GM12878 (cell line): Measurements from ENCODE around the gene NKRF. TPM values are rescaled to one million over a fixed set of nuclear protein-coding genes. Genes with fewer than 3 reads are reported as not detected.

ENCODE experiments used
- ATAC-seq: fragments of 200-7000 bp; cut with Tn5 transposase; 3 replicates; pipeline ENCODE4 v1.9.1; 2020; ENCODE audit warnings: mild to moderate bottlenecking, moderate library complexity
- BruUV-seq: library from RNA; stranded (reverse); fragments of 400-500 nt; replicated peaks from 2 replicates; lab custom pipeline; 2021; lab: Mats Ljungman, UMichigan
- CTCF ChIA-PET: fragments of 300-600 bp; sonication (Branson Sonifier 250); formaldehyde crosslinking; extraction: SDS; loops from one replicate; lab custom pipeline; 2021; ENCODE audit warnings: inconsistent platforms; lab: Yijun Ruan, JAX
- POLR2A ChIA-PET: fragments of 350-600 bp; formaldehyde crosslinking; extraction: SDS; loops from one replicate; lab custom pipeline; 2021; ENCODE audit warnings: inconsistent platforms; lab: Charles Lee
- RAD21 ChIA-PET: fragments of 300-600 bp; sonication (Branson Sonifier 250); formaldehyde crosslinking; loops from one replicate; lab custom pipeline; 2023; ENCODE audit warnings: antibody characterized with exemption; ENCODE audit not compliant: unreplicated experiment; lab: Charles Lee
- SMC1A ChIA-PET: fragments of 300-600 bp; sonication (Branson Sonifier 250); formaldehyde crosslinking; loops from one replicate; lab custom pipeline; 2023; ENCODE audit not compliant: unreplicated experiment, uncharacterized antibody; lab: Charles Lee
- DNase-seq: peaks from one replicate; pipeline ENCODE4 v3.0.0-alpha.2; 2011; ENCODE audit warnings: low read depth, low spot score
- FAIRE-seq: peaks from 3 replicates; lab custom pipeline; 2011; peaks lifted over from hg19 to GRCh38; lab: Jason Lieb, UNC
- H2AFZ ChIP-seq: 2 replicates; pipeline ENCODE4 v1.6.0; 2011; ENCODE audit warnings: low read depth, low read length, control low read depth; ENCODE audit not compliant: control insufficient read depth
- H3K27ac ChIP-seq: 2 replicates; pipeline ENCODE4 v1.5.1; 2011; ENCODE audit warnings: control low read depth; ENCODE audit not compliant: control insufficient read depth, insufficient read depth
- H3K27me3 ChIP-seq, 2 experiments: replicated peaks in 1 of 2; 2 replicates each; pipeline versions ENCODE4 v1.6.0 to v1.6.1; 2011; ENCODE audit warnings: low read length in 1 of 2; ENCODE audit not compliant: control insufficient read depth in 2 of 2, insufficient read depth in 2 of 2
- H3K36me3 ChIP-seq, 2 experiments: 2 replicates each; pipeline ENCODE4 v1.5.1; 2011; ENCODE audit warnings: low read length in 1 of 2; ENCODE audit not compliant: control insufficient read depth in 2 of 2, insufficient read depth in 2 of 2
- H3K4me1 ChIP-seq: 2 replicates; pipeline ENCODE4 v1.6.1; 2011; ENCODE audit warnings: mild to moderate bottlenecking, low read length, moderate library complexity, mixed read lengths; ENCODE audit not compliant: control insufficient read depth, insufficient read depth
- H3K4me2 ChIP-seq: 2 replicates; pipeline ENCODE4 v1.6.0; 2011; ENCODE audit warnings: control low read depth; ENCODE audit not compliant: control insufficient read depth, insufficient read depth
- H3K4me3 ChIP-seq: fragments of 200-600 bp; sonication (generic); 2 replicates; pipeline ENCODE4 v1.5.1; 2016
- H3K79me2 ChIP-seq: 2 replicates; pipeline ENCODE4 v1.6.0; 2011; ENCODE audit warnings: low read length; ENCODE audit not compliant: control insufficient read depth, insufficient read depth
- H3K9ac ChIP-seq: 2 replicates; pipeline ENCODE4 v1.8.0; 2011; ENCODE audit warnings: low read length, control low read depth, mixed read lengths; ENCODE audit not compliant: control insufficient read depth, insufficient read depth
- H3K9me3 ChIP-seq: replicated peaks from 3 replicates; pipeline ENCODE4 v1.5.1; 2011; ENCODE audit warnings: mild to moderate bottlenecking, low read length; ENCODE audit not compliant: control insufficient read depth, insufficient read depth
- H4K20me1 ChIP-seq: 2 replicates; pipeline ENCODE4 v1.6.0; 2011; ENCODE audit not compliant: control insufficient read depth, insufficient read depth
- ATF3 ChIP-seq: IDR thresholded peaks from 2 replicates; pipeline ENCODE4 v1.6.1; 2011; ENCODE audit warnings: low read depth, mild to moderate bottlenecking, low read length, moderate library complexity, borderline replicate concordance; ENCODE audit errors: extremely low read depth
- MEF2B ChIP-seq: fragments of 450-650 bp; IDR thresholded peaks from 2 replicates; pipeline ENCODE4 v1.6.1; 2018; ENCODE audit warnings: mild to moderate bottlenecking, moderate library complexity; ENCODE audit not compliant: partially characterized antibody, poor library complexity, severe bottlenecking
- NR2C1 ChIP-seq: fragments of 450-650 bp; IDR thresholded peaks from 2 replicates; pipeline ENCODE4 v1.6.1; 2017; ENCODE audit warnings: antibody characterized with exemption, mild to moderate bottlenecking, moderate library complexity
- SMC3 ChIP-seq: IDR thresholded peaks from 2 replicates; pipeline ENCODE4 v1.6.1; 2011; ENCODE audit warnings: low read length, improper control_type of control experiment, borderline replicate concordance
- WGBS: methylation state at CpG from one replicate; pipeline ENCODE4 v1.1.6; 2016; ENCODE audit warnings: low lambda C conversion rate; ENCODE audit not compliant: insufficient replicate concordance, insufficient coverage; ENCODE audit errors: missing lambda C conversion rate; 5-methylcytosine and 5-hydroxymethylcytosine counted together
- in situ Hi-C: fragments of 300-500 bp; cut with MboI; formaldehyde crosslinking; loops from 9 replicates; pipeline ENCODE4 v1.14.3; 2018; ENCODE audit warnings: mixed read lengths
- intact Hi-C: fragments of 100-400 bp; cut with micrococcal nuclease; formaldehyde crosslinking; loops from one replicate; pipeline ENCODE4 v1.14.2; 2022; ENCODE audit not compliant: unreplicated experiment
- polyA plus RNA-seq, 11 experiments: library from polyadenylated mRNA; depleted of rRNA in 4 of 11; unstranded in 6 of 11; stranded (reverse) in 5 of 11; fragments of >200 nt; fragmentation: Nextera tagmentation in 4 of 11; fragmentation: Illumina TruSeq in 1 of 11; extraction: Ambion mirVana in 4 of 11; extraction: Trizol in 1 of 11; gene quantifications; 1 replicate in 1 of 11; 2 replicates in 10 of 11; pipeline versions ENCODE4 v1.2.1 to v1.2.3, GENCODE V29; 2011 to 2016; ENCODE audit warnings: inconsistent platforms in 2 of 11, missing spikeins in 2 of 11, low read depth in 1 of 11
- total RNA-seq, 4 experiments: library from RNA; depleted of rRNA in 3 of 4; stranded (reverse); fragments of >200 nt in 3 of 4; fragmentation: Illumina TruSeq in 1 of 4; extraction: Trizol in 1 of 4; gene quantifications; 2 replicates each; pipeline versions ENCODE4 v1.2.1 to v1.2.3, GENCODE V29; 2013 to 2021

NKRF gene
- total and polyA plus RNA-seq, 10 of the 15 experiments (the other 5 are each of a cell fraction or from before 2014, with no cell fraction given) = 6.2 to 21.5 (median 10.1) TPM

GRCh38 chrX:119624951-119625668, 18.9 kb upstream of the NKRF start:
- Histone ChIP-seq H3K36me3 (peaks cover 3 to 7% of the 10 kb centered on the region in 2 experiments; a peak in 3 of 4 replicates), H3K27ac (no peak overlapping the region), H3K4me2 (no peak overlapping the region), H2AFZ (no peak overlapping the region), H4K20me1 (no peaks in the 10 kb centered on the region), H3K27me3 (no peaks in the 10 kb centered on the region), H3K9ac (no peak overlapping the region), H3K4me1 (peaks cover 7% of the 10 kb centered on the region), H3K4me3 (no peak overlapping the region), H3K79me2 (no peaks in the 10 kb centered on the region; the same call in 1 of the 2 replicates), H3K9me3 (no peaks in the 10 kb centered on the region)
- FAIRE-seq (no peak), DNase-seq (no peak), ATAC-seq (no peak)
- intact Hi-C loops = no loop called here
- in situ Hi-C loops = loop anchor here (5.0 kb wide), 1 partner anchor 102 kb away; no protein-coding TSS in a partner anchor
- RAD21 ChIA-PET = interaction anchor here (0.9 to 2.6 kb wide), 6 partner anchors 11 to 154 kb away, joined by 3 to 18 read pairs (median 4); no protein-coding TSS in a partner anchor
- peak; percentile 67 for TF ChIP-seq NR2C1
- TF ChIP-seq MEF2B = no peak
- no peak for TF ChIP-seq ATF3
- TF ChIP-seq SMC3 = no peak
- CTCF ChIA-PET = interaction anchor here (1.5 to 3.6 kb wide), 3 partner anchors 10 to 104 kb away, joined by 5 to 16 read pairs (median 9); no protein-coding TSS in a partner anchor
- POLR2A ChIA-PET = interaction anchor here (0.7 to 1.3 kb wide), 4 partner anchors 9 to 59 kb away, joined by 3 to 7 read pairs (median 4); no protein-coding TSS in a partner anchor
- WGBS = 91% methylated on average over 10 of the region's 10 CpGs
- SMC1A ChIA-PET = interaction anchor here (0.8 to 10.6 kb wide), 15 partner anchors 9 to 128 kb away, joined by 3 to 166 read pairs (median 4); no protein-coding TSS in a partner anchor
- no TSS peak for BruUV-seq
